OCI-LY7 (cell line): ENCODE measurements around the gene AGPAT2. TPM values are rescaled to one million over a fixed set of nuclear protein-coding genes. Genes with fewer than 3 reads are reported as not detected.

Experiments used
- BruUV-seq: library from RNA; stranded (reverse); fragments of 400-500 nt; replicated peaks from 2 replicates; lab custom pipeline; 2021; lab: Mats Ljungman, UMichigan
- CTCF ChIA-PET: fragments of 300-600 bp; sonication (Branson Sonifier 250); formaldehyde crosslinking; loops from one replicate; lab custom pipeline; 2022; ENCODE audit warnings: antibody characterized with exemption; ENCODE audit not compliant: unreplicated experiment; lab: Charles Lee
- POLR2A ChIA-PET: fragments of 300-600 bp; sonication (Branson Sonifier 250); formaldehyde crosslinking; loops from one replicate; lab custom pipeline; 2022; ENCODE audit warnings: antibody characterized with exemption; lab: Charles Lee
- DNase-seq: peaks from one replicate; pipeline ENCODE4 v3.0.0-alpha.2; 2015; ENCODE audit warnings: low spot score
- H2AFZ ChIP-seq: fragments of 200-600 bp; sonication (generic), shearing (Covaris generic); 2 replicates; pipeline ENCODE4 v1.6.1; 2014; ENCODE audit warnings: mild to moderate bottlenecking, antibody characterized with exemption, low read length, moderate library complexity
- H3K27ac ChIP-seq: fragments of 200-600 bp; sonication (generic); 2 replicates; pipeline ENCODE4 v1.5.1; 2014; ENCODE audit warnings: mixed run types, low read depth, mild to moderate bottlenecking, moderate library complexity, low read length, inconsistent platforms; ENCODE audit not compliant: poor library complexity, severe bottlenecking
- H3K36me3 ChIP-seq: fragments of 200-600 bp; sonication (generic); 2 replicates; pipeline ENCODE4 v1.6.1; 2014; ENCODE audit warnings: mild to moderate bottlenecking, antibody characterized with exemption, low read length, moderate library complexity, mixed read lengths; ENCODE audit not compliant: insufficient read depth
- H3K4me1 ChIP-seq: fragments of 200-600 bp; sonication (generic); 2 replicates; pipeline ENCODE4 v1.5.1; 2014; ENCODE audit warnings: mild to moderate bottlenecking, low read length; ENCODE audit not compliant: insufficient read depth, poor library complexity, severe bottlenecking
- H3K4me2 ChIP-seq: fragments of 200-600 bp; sonication (generic); 2 replicates; pipeline ENCODE4 v1.6.1; 2014; ENCODE audit warnings: mild to moderate bottlenecking, low read length
- H3K4me3 ChIP-seq: fragments of 200-600 bp; sonication (generic); 2 replicates; pipeline ENCODE4 v1.5.1; 2014; ENCODE audit warnings: mild to moderate bottlenecking, low read depth, low read length; ENCODE audit not compliant: poor library complexity, severe bottlenecking
- H3K79me2 ChIP-seq: fragments of 200-600 bp; sonication (generic); 2 replicates; pipeline ENCODE4 v1.6.1; 2016; ENCODE audit warnings: low read depth, mild to moderate bottlenecking, low read length, moderate library complexity, mixed read lengths; ENCODE audit not compliant: insufficient read depth
- H3K9me2 ChIP-seq: fragments of 200-600 bp; sonication (generic); 2 replicates; pipeline ENCODE4 v1.6.1; 2016; ENCODE audit warnings: mild to moderate bottlenecking, low read length, mixed read lengths; ENCODE audit not compliant: insufficient read depth
- H3K9me3 ChIP-seq: fragments of 200-600 bp; sonication (generic); 2 replicates; pipeline ENCODE4 v1.6.1; 2014; ENCODE audit warnings: mild to moderate bottlenecking, mixed run types, low read length, mixed read lengths
- H4K20me1 ChIP-seq: fragments of 200-600 bp; sonication (generic); 2 replicates; pipeline ENCODE4 v1.6.1; 2014; ENCODE audit warnings: mild to moderate bottlenecking, antibody characterized with exemption, low read length, moderate library complexity, mixed read lengths; ENCODE audit not compliant: insufficient read depth
- EZH2phosphoT487 ChIP-seq: fragments of 200-600 bp; sonication (generic); IDR thresholded peaks from 2 replicates; pipeline ENCODE4 v1.6.1; 2018; ENCODE audit warnings: low read depth, borderline replicate concordance, mild to moderate bottlenecking, mixed run types, antibody characterized with exemption, low read length, moderate library complexity, mixed read lengths
- intact Hi-C: fragments of 100-400 bp; cut with micrococcal nuclease; formaldehyde crosslinking; loops from one replicate; pipeline ENCODE4 v1.10.0; 2022; ENCODE audit not compliant: unreplicated experiment
- total RNA-seq, 2 experiments: library from RNA; depleted of rRNA in 1 of 2; stranded (reverse); fragments of >200 nt in 1 of 2; shearing (Covaris generic) in 1 of 2; gene quantifications; 2 replicates each; pipeline ENCODE4 v1.2.3, GENCODE V29; 2014 to 2022
- TF ChIP-seq, protein P1 (sequence below): fragments of 200-600 bp; sonication (generic); conservative IDR thresholded peaks from 2 replicates; pipeline ENCODE4 v1.5.1; 2014; ENCODE audit warnings: mild to moderate bottlenecking, antibody characterized with exemption, low read length, moderate library complexity, mixed read lengths

The AGPAT2 gene
- total RNA-seq, 2 experiments from 2014 or later = 18.3 to 20.8 TPM

DNA sequence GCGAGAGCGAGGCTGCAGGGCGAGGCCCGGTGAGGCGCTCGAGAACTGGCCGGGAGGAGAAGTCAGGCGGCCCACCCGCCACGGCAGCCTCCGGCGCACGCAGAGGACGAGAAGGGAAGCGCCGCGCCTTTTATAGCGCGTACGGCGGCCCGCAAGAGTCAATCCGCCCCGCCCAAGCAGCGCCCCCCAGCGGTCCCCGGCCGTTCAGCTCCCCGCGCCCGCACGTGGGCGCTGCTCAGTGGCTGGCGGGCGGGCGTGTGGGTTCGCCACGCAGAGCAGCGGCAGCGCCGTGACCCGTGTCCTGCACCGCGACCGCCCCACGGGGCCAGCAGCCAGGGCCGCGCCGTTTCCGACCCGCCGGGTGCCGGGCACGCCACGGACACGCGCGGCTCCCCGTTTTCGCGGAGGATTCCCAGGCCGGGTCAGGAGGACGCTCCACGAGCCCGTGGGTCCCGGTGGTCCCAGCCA lies 40.9 kb upstream of the AGPAT2 start:
- H3K79me2 ChIP-seq = peaks cover 41% of the 10 kb centered on the region
- POLR2A ChIA-PET = no interaction called here
- CTCF ChIA-PET = no interaction called here

DNA sequence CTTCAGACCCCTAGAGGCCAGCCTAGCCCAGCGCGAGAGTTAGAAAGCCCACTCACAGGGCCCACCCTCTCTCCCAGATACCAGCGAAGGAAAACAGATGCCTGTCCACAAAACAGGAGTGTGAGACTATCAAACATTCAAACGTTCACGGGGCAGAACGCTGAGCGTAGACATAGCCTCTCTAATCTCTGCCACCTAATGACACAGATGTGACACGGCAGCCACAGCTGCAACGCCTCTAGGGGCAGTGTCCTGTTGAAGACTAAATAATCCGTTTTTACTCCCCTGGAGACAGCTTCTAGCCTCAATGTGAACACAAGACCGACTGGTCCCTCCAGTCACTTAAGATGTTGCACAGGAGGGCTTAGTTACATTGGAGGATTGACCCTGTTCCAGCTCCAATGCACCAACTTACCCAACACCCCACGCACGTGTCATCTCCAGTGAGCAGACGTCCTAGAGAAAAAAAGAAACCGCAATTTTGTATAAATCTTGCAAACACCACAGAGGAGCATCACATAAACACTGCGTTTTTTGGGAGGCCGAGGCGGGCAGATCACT lies 39.5 kb upstream of the AGPAT2 start:
- Histone ChIP-seq H2AFZ (no peak overlapping the region), H3K27ac (peak overlapping the region; percentile 78), H4K20me1 (peaks cover 27% of the 10 kb centered on the region), H3K4me1 (peaks cover 32% of the 10 kb centered on the region), H3K79me2 (peaks cover 41% of the 10 kb centered on the region), H3K9me3 (no peaks in the 10 kb centered on the region), H3K9me2 (no peaks in the 10 kb centered on the region), H3K4me3 (peak overlapping the region; percentile 100), H3K4me2 (peak overlapping the region; percentile 93), H3K36me3 (peaks cover 60% of the 10 kb centered on the region)
- intact Hi-C loops = no loop called here
- BruUV-seq = no TSS peak
- CTCF ChIA-PET = interaction anchor here (0.5 kb wide), 1 partner anchor 307 kb away, joined by 6 read pairs; no protein-coding TSS in a partner anchor
- POLR2A ChIA-PET = interaction anchor here (0.7 to 1.0 kb wide), 3 partner anchors 11 to 159 kb away, joined by 3 to 4 read pairs (median 3); partner anchors contain the start of gene TRAF2
- no peak for TF ChIP-seq EZH2phosphoT487
- TF ChIP-seq, protein P1, sequence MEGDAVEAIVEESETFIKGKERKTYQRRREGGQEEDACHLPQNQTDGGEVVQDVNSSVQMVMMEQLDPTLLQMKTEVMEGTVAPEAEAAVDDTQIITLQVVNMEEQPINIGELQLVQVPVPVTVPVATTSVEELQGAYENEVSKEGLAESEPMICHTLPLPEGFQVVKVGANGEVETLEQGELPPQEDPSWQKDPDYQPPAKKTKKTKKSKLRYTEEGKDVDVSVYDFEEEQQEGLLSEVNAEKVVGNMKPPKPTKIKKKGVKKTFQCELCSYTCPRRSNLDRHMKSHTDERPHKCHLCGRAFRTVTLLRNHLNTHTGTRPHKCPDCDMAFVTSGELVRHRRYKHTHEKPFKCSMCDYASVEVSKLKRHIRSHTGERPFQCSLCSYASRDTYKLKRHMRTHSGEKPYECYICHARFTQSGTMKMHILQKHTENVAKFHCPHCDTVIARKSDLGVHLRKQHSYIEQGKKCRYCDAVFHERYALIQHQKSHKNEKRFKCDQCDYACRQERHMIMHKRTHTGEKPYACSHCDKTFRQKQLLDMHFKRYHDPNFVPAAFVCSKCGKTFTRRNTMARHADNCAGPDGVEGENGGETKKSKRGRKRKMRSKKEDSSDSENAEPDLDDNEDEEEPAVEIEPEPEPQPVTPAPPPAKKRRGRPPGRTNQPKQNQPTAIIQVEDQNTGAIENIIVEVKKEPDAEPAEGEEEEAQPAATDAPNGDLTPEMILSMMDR = peak; percentile 85
- peak; percentile 87 for DNase-seq

More for the DNA sequence above, 40.9 kb upstream of the AGPAT2 start:
- peak; percentile 91 for DNase-seq
- Histone ChIP-seq H3K27ac (peak overlapping the region; percentile 78), H4K20me1 (peaks cover 27% of the 10 kb centered on the region), H3K4me2 (peak overlapping the region; percentile 93), H3K4me1 (peaks cover 32% of the 10 kb centered on the region), H3K36me3 (peaks cover 48% of the 10 kb centered on the region), H3K9me2 (no peaks in the 10 kb centered on the region), H3K4me3 (peak overlapping the region; percentile 100), H3K9me3 (no peaks in the 10 kb centered on the region), H2AFZ (peak overlapping the region; percentile 60)
- intact Hi-C loops = no loop called here
- BruUV-seq = no TSS peak
- no peak for TF ChIP-seq EZH2phosphoT487
- TF ChIP-seq, protein P1 = peak; percentile 79

DNA sequence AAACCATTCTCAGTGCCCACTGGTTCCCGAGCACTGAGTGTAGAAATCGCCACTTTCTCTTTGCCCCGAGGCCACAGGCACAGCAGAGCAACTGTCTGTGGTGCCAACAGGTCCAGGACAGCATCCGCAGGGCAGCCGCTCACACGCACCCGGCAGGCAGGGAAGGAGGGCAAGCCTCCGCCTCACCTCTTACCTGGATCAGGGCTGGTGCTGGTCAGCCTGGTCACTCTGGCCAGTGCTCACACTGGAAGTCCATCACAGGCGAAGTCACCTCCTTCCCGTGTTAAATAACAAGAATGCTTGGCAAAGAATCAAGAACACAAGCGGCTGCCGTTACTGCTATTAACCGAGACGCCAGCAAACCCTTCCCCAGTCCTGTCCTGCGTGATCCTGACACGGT lies 38.9 kb upstream of the AGPAT2 start:
- intact Hi-C loops = no loop called here

More for the DNA sequence above, 38.9 kb upstream of the AGPAT2 start:
- peak overlapping the region; percentile 93 for H3K4me2 ChIP-seq
- H3K27ac ChIP-seq = peak overlapping the region; percentile 78
- CTCF ChIA-PET = no interaction called here
- H3K36me3 ChIP-seq = peaks cover 62% of the 10 kb centered on the region
- POLR2A ChIA-PET = interaction anchor here (0.5 kb wide), 1 partner anchor 49 kb away, joined by 3 read pairs; no protein-coding TSS in a partner anchor
- peaks cover 27% of the 10 kb centered on the region for H4K20me1 ChIP-seq
- H3K9me3 ChIP-seq = no peaks in the 10 kb centered on the region
- peaks cover 41% of the 10 kb centered on the region for H3K79me2 ChIP-seq
- H3K4me1 ChIP-seq = peaks cover 32% of the 10 kb centered on the region
- H2AFZ ChIP-seq = no peak overlapping the region
- no peak for DNase-seq
- peak overlapping the region; percentile 100 for H3K4me3 ChIP-seq
- no TSS peak for BruUV-seq
- H3K9me2 ChIP-seq = no peaks in the 10 kb centered on the region
- TF ChIP-seq, protein P1 = no peak
